GM19324 (cell line): ENCODE results near the gene PPHLN1.

ENCODE experiments used
- ATAC-seq: cut with Tn5 transposase; IDR thresholded peaks from one replicate; pipeline ENCODE4 v1.9.1; 2021; ENCODE audit warnings: mild to moderate bottlenecking, moderate library complexity; ENCODE audit not compliant: unreplicated experiment, low FRiP score

The PPHLN1 gene, protein sequence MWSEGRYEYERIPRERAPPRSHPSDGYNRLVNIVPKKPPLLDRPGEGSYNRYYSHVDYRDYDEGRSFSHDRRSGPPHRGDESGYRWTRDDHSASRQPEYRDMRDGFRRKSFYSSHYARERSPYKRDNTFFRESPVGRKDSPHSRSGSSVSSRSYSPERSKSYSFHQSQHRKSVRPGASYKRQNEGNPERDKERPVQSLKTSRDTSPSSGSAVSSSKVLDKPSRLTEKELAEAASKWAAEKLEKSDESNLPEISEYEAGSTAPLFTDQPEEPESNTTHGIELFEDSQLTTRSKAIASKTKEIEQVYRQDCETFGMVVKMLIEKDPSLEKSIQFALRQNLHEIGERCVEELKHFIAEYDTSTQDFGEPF

DNA sequence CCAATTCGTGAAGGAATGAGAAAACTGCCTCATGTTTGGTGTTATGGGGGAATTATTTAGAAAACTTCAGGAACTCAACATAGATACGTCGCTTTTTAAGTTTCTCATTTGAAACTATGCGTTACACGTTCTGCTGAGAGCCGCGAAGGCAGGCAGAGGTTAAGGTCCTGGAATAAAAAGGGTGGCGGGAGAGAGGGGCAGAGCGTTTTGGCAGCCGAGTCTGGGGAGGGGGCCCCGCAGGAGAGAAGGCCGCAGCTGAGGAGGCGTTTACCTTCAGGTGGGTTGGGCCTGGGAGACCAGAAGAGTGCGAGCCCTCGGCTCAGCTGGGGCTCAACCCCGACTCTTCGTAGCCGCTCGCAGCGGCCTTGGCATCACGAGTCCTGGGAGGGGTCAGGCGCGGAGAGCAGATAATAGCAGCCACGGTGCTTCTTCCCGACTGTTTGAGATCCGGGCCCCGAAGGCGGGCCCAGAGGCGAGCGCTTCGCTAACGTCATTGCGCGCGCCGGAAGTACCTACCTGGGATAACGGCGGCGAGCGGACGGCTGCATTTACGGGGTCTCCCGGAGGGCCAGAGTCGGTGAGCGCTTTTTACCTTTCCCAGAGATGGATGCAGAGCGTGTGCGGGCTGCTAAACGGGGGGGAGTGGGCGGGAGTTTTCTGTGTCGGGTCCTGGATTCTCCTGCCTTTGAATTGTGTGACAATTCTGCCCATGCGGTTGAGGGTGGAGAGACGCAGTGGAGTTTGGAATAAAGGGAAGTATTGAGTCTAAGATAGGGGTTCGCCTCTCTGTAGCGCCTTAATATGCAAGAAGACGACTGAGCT is at the start of gene PPHLN1, which contains the start of gene ZCRB1:
PPHLN1 (plus strand) TSS at position 515 of the 822 bp plus-strand sequence. CDS start 9,736 bp downstream, outside the sequence.
ZCRB1 (minus strand) TSS at position 442 of the 822 bp plus-strand sequence. CDS start 1,992 bp downstream, outside the sequence.
- peak; percentile 94 for ATAC-seq

- no peak for ATAC-seq
Observed at GRCh38 chr12:42277396-42278127, 48.4 kb upstream of the PPHLN1 start.

DNA sequence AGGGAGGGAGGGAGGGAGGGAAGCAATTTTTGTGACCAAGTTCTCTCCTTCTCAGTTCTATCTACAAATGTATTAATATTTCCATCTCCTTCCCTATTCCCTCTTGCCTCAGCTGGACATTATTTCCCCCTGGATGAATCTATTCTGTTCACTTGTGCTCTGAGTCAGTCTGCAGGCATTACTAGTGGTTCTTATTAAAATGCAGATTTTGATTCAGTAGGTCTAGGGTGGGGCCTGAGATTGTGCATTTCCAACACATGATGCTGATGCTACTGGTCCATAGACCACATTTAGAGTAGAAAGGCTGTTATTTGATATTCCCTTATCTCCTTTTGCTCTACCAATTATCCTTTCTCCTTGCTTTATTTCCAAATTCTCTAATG is 47.8 kb upstream of the PPHLN1 start:
- ATAC-seq: no peak

DNA sequence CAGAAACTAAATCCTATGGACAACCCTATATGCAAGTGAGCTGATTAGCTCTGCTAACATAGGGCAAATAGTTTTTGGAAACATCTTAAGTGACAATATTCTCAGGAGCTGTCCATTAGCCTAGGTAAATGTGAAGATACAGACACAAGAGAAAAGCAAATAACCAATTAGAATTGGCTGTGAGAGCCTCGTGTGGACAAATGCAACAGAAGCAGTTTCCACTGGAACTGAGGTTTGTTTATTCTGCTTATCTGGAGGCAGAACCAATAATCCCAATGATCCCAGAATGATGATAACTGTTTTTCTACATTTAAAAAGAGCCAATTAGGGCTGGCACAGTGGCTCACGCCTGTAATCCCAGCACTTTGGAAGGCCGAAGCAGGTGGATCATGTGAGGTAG is 44.7 kb upstream of the PPHLN1 start:
- no peak for ATAC-seq

- ATAC-seq: no peak
Observed at GRCh38 chr12:42281844-42282243, 44.1 kb upstream of the PPHLN1 start.

DNA sequence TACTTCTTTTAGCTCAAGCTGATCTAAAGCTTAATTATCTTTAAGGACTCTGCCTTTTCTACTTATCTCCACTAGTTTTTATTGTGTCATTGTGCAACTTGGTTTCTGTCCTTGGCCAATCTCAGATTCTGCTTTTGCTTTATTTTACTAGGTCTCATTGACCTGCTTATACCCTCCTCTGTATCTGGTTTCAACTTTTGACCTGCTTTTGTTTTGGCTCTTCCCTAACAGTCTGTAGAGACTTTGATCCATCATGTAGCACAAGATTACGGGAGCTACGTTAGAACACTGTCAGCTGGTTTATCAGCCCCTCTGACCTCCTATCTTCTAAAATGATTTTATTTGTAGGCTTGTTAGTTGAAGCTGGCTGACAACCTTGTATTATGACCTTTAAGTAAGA is 43.7 kb upstream of the PPHLN1 start:
- no peak for ATAC-seq

DNA sequence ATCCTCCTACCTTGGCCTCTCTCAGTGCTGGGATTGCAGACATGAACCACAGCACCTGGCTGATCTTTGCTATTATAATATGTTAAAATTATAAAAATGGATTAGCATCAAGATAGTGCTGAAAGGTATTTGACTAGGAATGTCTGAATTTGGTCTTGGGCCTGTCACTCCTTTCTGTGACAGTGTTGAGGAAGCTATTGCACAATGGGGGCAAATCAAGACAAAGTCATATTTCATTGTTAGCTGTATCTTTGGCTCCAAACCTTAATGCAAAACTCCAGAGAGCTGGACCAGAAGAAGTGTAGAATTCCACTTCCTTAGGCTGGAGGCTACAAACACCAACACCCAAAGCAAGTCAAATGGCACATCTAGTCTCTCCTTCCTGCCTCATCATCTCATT is 42.2 kb upstream of the PPHLN1 start:
- no peak for ATAC-seq

DNA sequence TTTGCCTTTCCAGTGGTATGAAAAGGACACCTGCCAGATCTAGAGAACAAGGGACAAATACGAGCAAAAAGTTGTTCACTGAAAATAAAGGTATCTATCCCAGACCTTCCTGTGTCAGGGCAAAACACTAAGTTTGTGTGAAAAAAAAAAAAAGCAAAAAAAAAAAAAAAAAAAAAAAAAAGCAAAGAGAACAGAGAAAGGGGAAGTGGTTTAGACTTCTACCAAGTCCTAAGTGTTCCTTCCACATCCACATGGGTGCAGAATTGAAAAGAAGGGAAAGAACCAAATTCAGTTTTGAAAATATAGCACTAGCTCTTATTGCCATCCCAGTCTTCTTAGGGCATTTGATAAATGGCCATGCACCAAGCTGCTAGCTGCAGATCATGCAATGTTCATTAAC is 41.8 kb upstream of the PPHLN1 start:
- no peak for ATAC-seq

- no peak for ATAC-seq
Observed at GRCh38 chr12:42284876-42285275, 41.1 kb upstream of the PPHLN1 start.

DNA sequence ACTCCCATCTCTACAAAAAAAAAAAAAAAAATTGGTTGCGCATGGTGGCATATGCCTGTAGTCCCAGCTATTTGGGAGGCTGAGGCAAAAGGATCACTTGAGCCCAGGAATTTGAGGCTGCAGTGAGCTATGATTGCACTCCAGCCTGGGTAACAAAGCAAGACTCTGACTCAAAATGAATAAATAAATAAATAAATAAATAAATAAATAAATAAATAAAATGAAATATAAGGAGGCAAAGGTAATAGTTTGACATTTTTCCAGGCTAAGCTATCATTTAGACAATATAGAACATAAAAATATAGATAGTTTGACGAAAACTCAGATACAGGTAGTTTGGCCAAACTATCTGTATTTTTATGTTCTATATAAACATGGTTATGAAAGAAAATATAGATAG is 40.5 kb upstream of the PPHLN1 start:
- no peak for ATAC-seq

- no peak for ATAC-seq
Observed at GRCh38 chr12:42286741-42287140, 39.2 kb upstream of the PPHLN1 start.

- ATAC-seq: no peak
Observed at GRCh38 chr12:42288544-42288943, 37.4 kb upstream of the PPHLN1 start.

DNA sequence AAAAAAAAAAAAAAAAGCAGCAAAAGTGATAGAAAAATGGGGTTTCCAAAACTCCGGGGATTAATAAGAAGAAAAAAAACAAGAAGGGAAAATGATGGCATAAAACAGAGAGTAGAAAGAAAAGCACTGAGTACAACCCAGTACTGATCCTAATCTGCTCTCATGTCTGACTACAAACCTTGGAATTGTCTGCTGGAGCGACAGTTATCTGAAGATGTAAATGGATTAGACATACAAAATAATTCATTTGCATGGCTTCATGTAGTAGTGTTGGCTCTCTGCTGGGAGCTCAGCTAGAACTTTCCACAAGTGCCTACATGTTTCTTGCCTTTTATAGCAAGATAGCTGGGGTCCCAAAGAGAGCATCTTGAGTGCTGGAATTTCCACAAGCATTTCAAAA is 34.3 kb upstream of the PPHLN1 start:
- no peak for ATAC-seq

DNA sequence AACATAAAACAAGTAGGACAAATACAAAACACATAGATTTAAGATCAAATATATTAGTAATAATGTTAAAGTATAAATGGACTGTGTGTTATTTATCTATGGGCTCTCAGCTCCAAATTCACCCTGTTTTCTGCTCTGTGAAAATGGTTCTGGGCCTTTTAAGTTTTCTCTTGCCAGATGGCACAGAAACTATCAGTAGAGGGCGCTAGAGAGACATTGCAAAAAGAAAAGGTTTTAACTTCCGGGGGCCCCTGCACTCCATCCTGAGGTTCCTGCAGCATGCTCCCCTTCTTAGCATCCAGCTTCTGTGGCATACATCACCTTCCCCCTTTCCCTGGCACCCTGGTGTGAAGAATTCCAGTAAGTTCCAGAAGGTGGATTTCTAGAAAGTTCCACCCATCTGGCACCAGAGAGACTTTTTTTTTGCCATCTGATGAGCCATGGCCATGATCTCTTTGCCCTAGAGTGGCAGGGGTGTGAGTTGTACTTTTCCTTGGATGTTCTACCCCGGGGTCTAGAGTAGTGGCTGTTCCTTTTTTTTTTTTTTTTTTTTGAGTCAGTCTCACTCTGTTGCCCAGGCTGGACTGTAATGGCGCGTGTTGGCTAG is 29.4 kb upstream of the PPHLN1 start:
- ATAC-seq: no peak

- peak; percentile 20 for ATAC-seq
Observed at GRCh38 chr12:42298887-42299286, 27.1 kb upstream of the PPHLN1 start.

GRCh38 chr12:42299392-42300308 is 26.3 kb upstream of the PPHLN1 start:
- peak; percentile 74 for ATAC-seq

GRCh38 chr12:42306297-42306696 is 19.7 kb upstream of the PPHLN1 start:
- no peak for ATAC-seq

GRCh38 chr12:42308390-42308789 is 17.6 kb upstream of the PPHLN1 start:
- ATAC-seq: no peak

- no peak for ATAC-seq
Observed at GRCh38 chr12:42309996-42310395, 16.0 kb upstream of the PPHLN1 start.
